ENCODE measurements around the gene LPP.

The LPP gene

DNA sequence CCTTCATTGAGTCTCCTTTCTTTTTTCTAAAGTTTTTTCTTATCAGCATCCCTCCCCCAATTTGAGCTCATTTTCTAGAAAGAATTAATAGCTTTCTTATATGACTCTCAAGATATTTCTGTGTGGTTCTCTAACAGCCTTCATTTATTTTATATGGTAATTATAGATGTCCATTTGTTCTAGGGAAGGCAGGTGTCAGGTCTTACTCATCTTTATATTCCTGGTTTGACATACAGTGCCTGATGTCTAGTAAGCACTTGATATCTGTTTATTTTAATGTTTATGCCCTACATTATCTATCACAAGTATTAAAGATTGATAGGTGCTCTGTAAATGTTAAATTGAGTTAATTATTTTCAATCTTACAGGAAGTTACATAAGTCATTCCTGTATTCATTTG lies 591.1 kb downstream of the LPP start:
- Histone ChIP-seq H4K20me1 (ENCODE audit: insufficient read depth, low read length) (no peaks in the 10 kb centered on the region), H3K36me3 (replicated peaks; ENCODE audit: insufficient read depth, low read length) (no peaks in the 10 kb centered on the region), H3K4me1 (ENCODE audit: low read length) (no peaks in the 10 kb centered on the region), H3K9me2 (replicated peaks; ENCODE audit: insufficient read depth, low read length) (no peaks in the 10 kb centered on the region), H3K4me2 (ENCODE audit: low read depth, low read length) (no peak overlapping the region), H2AFZ (ENCODE audit: low read length) (no peak overlapping the region), H3K79me2 (ENCODE audit: low read length) (no peaks in the 10 kb centered on the region), H3K27ac (ENCODE audit: low read length) (no peak overlapping the region), H3K9me3 (replicated peaks; ENCODE audit: insufficient read depth, low read length) (no peaks in the 10 kb centered on the region), H3K9ac (ENCODE audit: low read length) (no peak overlapping the region), H3K27me3 (replicated peaks; ENCODE audit: insufficient read depth, low read length) (no peaks in the 10 kb centered on the region), H3F3A (ENCODE audit: insufficient read depth, low read length) (no peaks in the 10 kb centered on the region), H3K4me3 (ENCODE audit: low read length) (no peak overlapping the region)
- TF ChIP-seq EZH2 (optimal IDR thresholded peaks at IDR 0.05; ENCODE audit: low read depth, low read length) (no peak), EZH2phosphoT487 (IDR thresholded peaks at IDR 0.05; ENCODE audit: low read length) (no peak)
- TF ChIP-seq, protein P1, sequence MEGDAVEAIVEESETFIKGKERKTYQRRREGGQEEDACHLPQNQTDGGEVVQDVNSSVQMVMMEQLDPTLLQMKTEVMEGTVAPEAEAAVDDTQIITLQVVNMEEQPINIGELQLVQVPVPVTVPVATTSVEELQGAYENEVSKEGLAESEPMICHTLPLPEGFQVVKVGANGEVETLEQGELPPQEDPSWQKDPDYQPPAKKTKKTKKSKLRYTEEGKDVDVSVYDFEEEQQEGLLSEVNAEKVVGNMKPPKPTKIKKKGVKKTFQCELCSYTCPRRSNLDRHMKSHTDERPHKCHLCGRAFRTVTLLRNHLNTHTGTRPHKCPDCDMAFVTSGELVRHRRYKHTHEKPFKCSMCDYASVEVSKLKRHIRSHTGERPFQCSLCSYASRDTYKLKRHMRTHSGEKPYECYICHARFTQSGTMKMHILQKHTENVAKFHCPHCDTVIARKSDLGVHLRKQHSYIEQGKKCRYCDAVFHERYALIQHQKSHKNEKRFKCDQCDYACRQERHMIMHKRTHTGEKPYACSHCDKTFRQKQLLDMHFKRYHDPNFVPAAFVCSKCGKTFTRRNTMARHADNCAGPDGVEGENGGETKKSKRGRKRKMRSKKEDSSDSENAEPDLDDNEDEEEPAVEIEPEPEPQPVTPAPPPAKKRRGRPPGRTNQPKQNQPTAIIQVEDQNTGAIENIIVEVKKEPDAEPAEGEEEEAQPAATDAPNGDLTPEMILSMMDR (IDR thresholded peaks at IDR 0.05; ENCODE audit: low read length), result no peak
- no peak for DNase-seq

DNA sequence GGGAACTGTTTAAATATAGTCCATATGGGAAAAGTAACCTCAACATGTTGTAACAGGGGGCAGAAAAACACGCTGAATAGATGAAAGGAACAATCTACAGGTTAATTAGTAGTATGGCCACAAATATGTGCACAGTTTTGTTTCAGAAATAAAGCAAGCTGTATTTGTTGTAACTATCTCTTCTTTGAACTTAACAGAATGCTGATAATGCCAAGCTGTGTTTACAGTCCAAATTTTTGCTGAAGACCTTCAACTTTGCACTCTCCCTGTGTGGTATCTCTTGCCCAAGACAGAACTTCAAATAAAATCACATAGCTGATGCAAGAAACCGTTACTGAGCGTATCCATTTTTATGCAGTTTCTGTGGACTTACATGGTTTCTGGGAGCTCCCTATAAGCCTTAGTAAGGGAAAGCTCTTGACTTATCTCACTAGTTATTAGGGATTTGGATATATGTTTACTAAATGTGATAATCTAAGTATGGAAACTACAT lies 592.4 kb downstream of the LPP start:
- H3K4me3 ChIP-seq (ENCODE audit: low read length), result no peak overlapping the region
- H3K27ac ChIP-seq (ENCODE audit: low read length), result no peak overlapping the region
- TF ChIP-seq EZH2 (optimal IDR thresholded peaks at IDR 0.05; ENCODE audit: low read depth, low read length), result no peak
- TF ChIP-seq EZH2phosphoT487 (IDR thresholded peaks at IDR 0.05; ENCODE audit: low read length), result no peak
- TF ChIP-seq, protein P1 (IDR thresholded peaks at IDR 0.05; ENCODE audit: low read length), result no peak

DNA sequence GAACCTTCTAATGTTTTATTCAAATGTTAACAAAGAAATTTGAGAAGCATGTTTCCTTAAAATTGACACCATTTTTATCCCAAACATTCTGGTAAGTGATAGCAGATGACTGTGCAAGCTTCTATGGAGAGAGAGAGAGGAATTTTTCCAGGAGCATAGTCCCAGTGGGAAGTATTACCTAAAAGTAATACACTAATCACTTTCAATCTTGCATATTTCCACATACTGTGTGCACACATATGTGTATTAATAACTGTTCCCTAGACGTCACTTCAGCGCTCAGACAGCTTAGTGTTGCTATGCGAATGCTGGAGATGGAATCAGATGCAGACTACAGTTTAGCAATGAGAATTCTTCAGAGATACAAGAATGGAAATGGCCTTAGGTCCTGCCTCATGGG lies 593.5 kb downstream of the LPP start:
- no peaks in the 10 kb centered on the region for H4K20me1 ChIP-seq (ENCODE audit: insufficient read depth, low read length)
- no peak for TF ChIP-seq EZH2phosphoT487 (IDR thresholded peaks at IDR 0.05; ENCODE audit: low read length)
- TF ChIP-seq EZH2 (optimal IDR thresholded peaks at IDR 0.05; ENCODE audit: low read depth, low read length), result no peak
- TF ChIP-seq, protein P1 (IDR thresholded peaks at IDR 0.05; ENCODE audit: low read length), result no peak

More for the DNA sequence above, 592.4 kb downstream of the LPP start:
- Histone ChIP-seq H3K9ac (ENCODE audit: low read length) (no peak overlapping the region), H3K27me3 (replicated peaks; ENCODE audit: insufficient read depth, low read length) (no peaks in the 10 kb centered on the region), H3K4me1 (ENCODE audit: low read length) (no peaks in the 10 kb centered on the region), H3K9me2 (replicated peaks; ENCODE audit: insufficient read depth, low read length) (no peaks in the 10 kb centered on the region), H3F3A (ENCODE audit: insufficient read depth, low read length) (no peaks in the 10 kb centered on the region), H3K9me3 (replicated peaks; ENCODE audit: insufficient read depth, low read length) (no peaks in the 10 kb centered on the region), H3K36me3 (replicated peaks; ENCODE audit: insufficient read depth, low read length) (no peaks in the 10 kb centered on the region), H3K4me2 (ENCODE audit: low read depth, low read length) (no peak overlapping the region), H3K79me2 (ENCODE audit: low read length) (no peaks in the 10 kb centered on the region), H4K20me1 (ENCODE audit: insufficient read depth, low read length) (no peaks in the 10 kb centered on the region), H2AFZ (ENCODE audit: low read length) (no peak overlapping the region)
- DNase-seq, result no peak

More for the DNA sequence above, 593.5 kb downstream of the LPP start:
- no peak overlapping the region for H3K4me2 ChIP-seq (ENCODE audit: low read depth, low read length)
- H3K9ac ChIP-seq (ENCODE audit: low read length), result no peak overlapping the region
- no peak overlapping the region for H3K27ac ChIP-seq (ENCODE audit: low read length)
- no peak for DNase-seq
- H3K36me3 ChIP-seq (replicated peaks; ENCODE audit: insufficient read depth, low read length), result no peaks in the 10 kb centered on the region
- peaks cover 2% of the 10 kb centered on the region for H3K4me1 ChIP-seq (ENCODE audit: low read length)
- H3K9me3 ChIP-seq (replicated peaks; ENCODE audit: insufficient read depth, low read length), result no peaks in the 10 kb centered on the region
- H3K27me3 ChIP-seq (replicated peaks; ENCODE audit: insufficient read depth, low read length), result no peaks in the 10 kb centered on the region
- no peak overlapping the region for H3K4me3 ChIP-seq (ENCODE audit: low read length)
- H3F3A ChIP-seq (ENCODE audit: insufficient read depth, low read length), result no peaks in the 10 kb centered on the region
- H3K79me2 ChIP-seq (ENCODE audit: low read length), result no peaks in the 10 kb centered on the region
- no peaks in the 10 kb centered on the region for H3K9me2 ChIP-seq (replicated peaks; ENCODE audit: insufficient read depth, low read length)
- no peak overlapping the region for H2AFZ ChIP-seq (ENCODE audit: low read length)

All from MM.1S (cell line).